ENCODE results near the gene SERINC5.
"Not testable (repeated sequence)": the region's sequence is repeated elsewhere in the genome, so short reads cannot be mapped to it uniquely, and the experiment has no call there.

DNA sequence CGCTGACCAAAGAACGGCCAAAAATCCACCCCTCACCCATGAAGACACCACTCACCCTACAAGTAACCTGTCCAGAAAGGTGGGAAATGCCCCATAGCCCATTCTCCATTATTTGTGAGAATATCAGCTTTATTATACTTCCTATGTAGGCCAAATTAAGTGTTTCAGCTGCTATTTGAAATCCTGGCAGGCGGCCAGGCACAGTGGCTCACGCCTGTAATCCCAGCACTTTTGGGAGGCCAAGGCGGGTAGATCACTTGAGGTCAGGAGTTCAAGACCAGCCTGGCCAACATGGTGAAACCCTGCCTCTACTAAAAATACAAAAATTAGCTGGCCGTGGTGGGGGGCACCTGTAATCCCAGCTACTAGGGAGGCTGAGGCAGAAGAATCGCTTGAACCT is 54.1 kb downstream of the SERINC5 start:
- TF ChIP-seq, protein P1, sequence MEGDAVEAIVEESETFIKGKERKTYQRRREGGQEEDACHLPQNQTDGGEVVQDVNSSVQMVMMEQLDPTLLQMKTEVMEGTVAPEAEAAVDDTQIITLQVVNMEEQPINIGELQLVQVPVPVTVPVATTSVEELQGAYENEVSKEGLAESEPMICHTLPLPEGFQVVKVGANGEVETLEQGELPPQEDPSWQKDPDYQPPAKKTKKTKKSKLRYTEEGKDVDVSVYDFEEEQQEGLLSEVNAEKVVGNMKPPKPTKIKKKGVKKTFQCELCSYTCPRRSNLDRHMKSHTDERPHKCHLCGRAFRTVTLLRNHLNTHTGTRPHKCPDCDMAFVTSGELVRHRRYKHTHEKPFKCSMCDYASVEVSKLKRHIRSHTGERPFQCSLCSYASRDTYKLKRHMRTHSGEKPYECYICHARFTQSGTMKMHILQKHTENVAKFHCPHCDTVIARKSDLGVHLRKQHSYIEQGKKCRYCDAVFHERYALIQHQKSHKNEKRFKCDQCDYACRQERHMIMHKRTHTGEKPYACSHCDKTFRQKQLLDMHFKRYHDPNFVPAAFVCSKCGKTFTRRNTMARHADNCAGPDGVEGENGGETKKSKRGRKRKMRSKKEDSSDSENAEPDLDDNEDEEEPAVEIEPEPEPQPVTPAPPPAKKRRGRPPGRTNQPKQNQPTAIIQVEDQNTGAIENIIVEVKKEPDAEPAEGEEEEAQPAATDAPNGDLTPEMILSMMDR (IDR thresholded peaks at IDR 0.05), result not testable (repeated sequence)
- TF ChIP-seq POLR2A (IDR thresholded peaks at IDR 0.05), result not testable (repeated sequence)

Data from body of pancreas (tissue), 4 donors.